Measurements from ENCODE around the gene G3BP1.
A peak's percentile ranks its signal among the peaks of the same experiment; 100 is the strongest.
"Not testable (repeated sequence)": the region's sequence is repeated elsewhere in the genome, so short reads cannot be mapped to it uniquely, and the experiment has no call there.

The G3BP1 gene

DNA sequence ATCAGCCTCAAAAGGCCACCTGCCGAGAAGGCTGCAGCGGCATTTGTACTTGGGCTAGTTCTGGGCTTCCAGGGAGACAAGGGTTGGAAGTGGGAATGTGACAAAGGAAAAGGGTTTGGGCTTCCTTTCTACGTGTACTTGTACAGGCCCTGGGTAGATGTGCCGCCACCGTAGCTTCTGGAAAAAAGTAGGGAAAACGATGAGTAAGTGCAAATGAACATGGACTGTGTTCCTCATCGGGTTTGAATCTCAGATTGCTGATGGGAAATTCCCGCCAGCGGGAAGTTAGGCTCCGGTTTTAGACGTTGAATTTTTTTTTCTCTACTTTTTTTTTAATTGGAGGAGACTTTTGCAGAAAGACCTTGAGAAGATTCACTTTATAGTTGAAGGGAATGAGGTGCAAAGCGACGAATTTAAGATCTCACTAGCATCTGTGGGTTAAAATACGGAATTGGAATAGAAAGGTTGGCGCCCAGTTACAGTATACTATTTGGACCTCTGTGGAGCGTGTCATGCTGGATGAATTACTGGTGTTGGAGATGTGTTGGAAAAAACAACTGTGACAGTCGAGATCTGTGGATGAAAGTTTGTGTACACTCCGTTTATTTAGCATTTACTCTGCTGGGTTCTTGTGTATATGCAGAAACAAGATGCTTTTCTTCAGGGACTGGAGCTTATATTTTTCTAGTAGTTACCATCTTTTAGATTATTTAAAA, 1.2 kb downstream of the G3BP1 start:
- H3K4me1 ChIP-seq (ENCODE audit: control insufficient read depth, insufficient read depth, low read length, poor library complexity, severe bottlenecking), result peaks cover 27% of the 10 kb centered on the region
- H3K4me3 ChIP-seq (ENCODE audit: insufficient read depth, low read depth, low read length, poor library complexity, severe bottlenecking), result peak overlapping the region; percentile 76
- H3K27me3 ChIP-seq (replicated peaks; ENCODE audit: control insufficient read depth, insufficient read depth, low read length, poor library complexity, severe bottlenecking), result no peaks in the 10 kb centered on the region
- peak overlapping the region; percentile 69 for H3K27ac ChIP-seq (ENCODE audit: insufficient read depth, low read length, poor library complexity, severe bottlenecking)
- no peaks in the 10 kb centered on the region for H3K9me3 ChIP-seq (ENCODE audit: control insufficient read depth, low read length)
- peaks cover 9% of the 10 kb centered on the region for H3K36me3 ChIP-seq (ENCODE audit: control insufficient read depth, insufficient read depth, low read length)
- peak in 1 of 3 donors; percentile 19 for DNase-seq

DNA sequence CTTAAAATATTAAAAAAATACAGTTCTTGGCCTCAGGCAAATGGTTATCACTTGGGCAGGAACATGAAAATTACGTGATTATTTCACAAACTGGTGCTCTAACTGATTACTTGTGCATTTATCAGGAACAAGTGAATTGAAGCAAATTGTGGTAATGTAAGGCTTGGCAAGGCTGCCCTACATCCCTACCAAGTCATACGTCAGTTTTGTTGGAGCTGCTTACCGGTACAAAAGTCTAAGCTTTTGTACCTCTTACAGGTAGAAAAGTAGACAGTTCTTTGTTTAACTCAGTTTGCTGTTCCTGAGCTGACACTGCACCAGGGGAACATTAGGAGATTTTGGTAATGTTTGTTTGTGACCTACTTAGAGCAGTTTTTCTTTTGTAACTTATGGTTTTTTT, 2.2 kb downstream of the G3BP1 start:
- Histone ChIP-seq H3K9me3 (ENCODE audit: control insufficient read depth, low read length) (no peaks in the 10 kb centered on the region), H3K36me3 (ENCODE audit: control insufficient read depth, insufficient read depth, low read length) (peaks cover 13% of the 10 kb centered on the region), H3K27me3 (replicated peaks; ENCODE audit: control insufficient read depth, insufficient read depth, low read length, poor library complexity, severe bottlenecking) (no peaks in the 10 kb centered on the region), H3K27ac (ENCODE audit: insufficient read depth, low read length, poor library complexity, severe bottlenecking) (peak overlapping the region; percentile 69), H3K4me1 (ENCODE audit: control insufficient read depth, insufficient read depth, low read length, poor library complexity, severe bottlenecking) (peaks cover 35% of the 10 kb centered on the region), H3K4me3 (ENCODE audit: insufficient read depth, low read depth, low read length, poor library complexity, severe bottlenecking) (peak overlapping the region; percentile 76)
- no peak for DNase-seq

GRCh38 chr5:151775025-151775606, 3.4 kb downstream of the G3BP1 start:
- DNase-seq, result no peak
- Histone ChIP-seq H3K4me1 (ENCODE audit: control insufficient read depth, insufficient read depth, low read length, poor library complexity, severe bottlenecking) (peaks cover 38% of the 10 kb centered on the region), H3K27ac (ENCODE audit: insufficient read depth, low read length, poor library complexity, severe bottlenecking) (no peak overlapping the region), H3K9me3 (ENCODE audit: control insufficient read depth, low read length) (no peaks in the 10 kb centered on the region), H3K27me3 (replicated peaks; ENCODE audit: control insufficient read depth, insufficient read depth, low read length, poor library complexity, severe bottlenecking) (no peaks in the 10 kb centered on the region), H3K36me3 (ENCODE audit: control insufficient read depth, insufficient read depth, low read length) (peaks cover 13% of the 10 kb centered on the region), H3K4me3 (ENCODE audit: insufficient read depth, low read depth, low read length, poor library complexity, severe bottlenecking) (no peak overlapping the region)

DNA sequence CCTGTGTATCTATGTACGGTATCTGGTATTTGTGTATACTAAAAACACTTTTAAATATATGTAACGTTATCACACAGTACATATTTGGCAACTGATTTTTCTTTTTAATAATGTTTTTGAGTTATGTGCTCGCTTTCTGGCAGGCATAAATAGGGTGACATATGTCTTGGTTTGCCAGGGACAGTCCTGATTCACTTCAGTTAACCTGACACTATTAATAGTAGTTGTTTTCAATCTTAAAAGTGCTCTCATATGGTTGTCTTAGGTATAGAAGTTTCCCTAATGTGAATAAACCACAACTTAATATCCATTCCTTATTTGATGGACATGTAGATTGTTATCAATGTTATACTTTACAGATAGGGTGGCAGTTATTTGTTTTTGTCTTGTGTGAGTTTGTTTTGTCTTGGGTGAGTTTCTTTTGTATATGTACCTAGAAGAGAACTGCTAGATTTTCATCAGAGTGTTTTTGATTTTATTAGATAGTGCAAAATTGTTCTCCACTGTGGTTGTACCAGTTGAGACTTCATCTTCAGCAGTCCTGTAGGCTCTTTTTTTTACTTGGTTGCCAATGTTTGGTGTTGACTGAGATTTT, 7.9 kb downstream of the G3BP1 start:
- peaks cover 42% of the 10 kb centered on the region for H3K4me1 ChIP-seq (ENCODE audit: control insufficient read depth, insufficient read depth, low read length, poor library complexity, severe bottlenecking)
- H3K9me3 ChIP-seq (ENCODE audit: control insufficient read depth, low read length), result no peaks in the 10 kb centered on the region
- no peak for DNase-seq
- no peaks in the 10 kb centered on the region for H3K27me3 ChIP-seq (replicated peaks; ENCODE audit: control insufficient read depth, insufficient read depth, low read length, poor library complexity, severe bottlenecking)
- H3K4me3 ChIP-seq (ENCODE audit: insufficient read depth, low read depth, low read length, poor library complexity, severe bottlenecking), result no peak overlapping the region
- peaks cover 13% of the 10 kb centered on the region for H3K36me3 ChIP-seq (ENCODE audit: control insufficient read depth, insufficient read depth, low read length)
- H3K27ac ChIP-seq (ENCODE audit: insufficient read depth, low read length, poor library complexity, severe bottlenecking), result no peak overlapping the region

GRCh38 chr5:151780348-151780747, 8.6 kb downstream of the G3BP1 start:
- Histone ChIP-seq H3K9me3 (ENCODE audit: control insufficient read depth, low read length) (no peaks in the 10 kb centered on the region), H3K36me3 (ENCODE audit: control insufficient read depth, insufficient read depth, low read length) (peaks cover 13% of the 10 kb centered on the region), H3K27me3 (replicated peaks; ENCODE audit: control insufficient read depth, insufficient read depth, low read length, poor library complexity, severe bottlenecking) (no peaks in the 10 kb centered on the region), H3K27ac (ENCODE audit: insufficient read depth, low read length, poor library complexity, severe bottlenecking) (no peak overlapping the region), H3K4me3 (ENCODE audit: insufficient read depth, low read depth, low read length, poor library complexity, severe bottlenecking) (no peak overlapping the region), H3K4me1 (ENCODE audit: control insufficient read depth, insufficient read depth, low read length, poor library complexity, severe bottlenecking) (peaks cover 34% of the 10 kb centered on the region)
- DNase-seq, result no peak

DNA sequence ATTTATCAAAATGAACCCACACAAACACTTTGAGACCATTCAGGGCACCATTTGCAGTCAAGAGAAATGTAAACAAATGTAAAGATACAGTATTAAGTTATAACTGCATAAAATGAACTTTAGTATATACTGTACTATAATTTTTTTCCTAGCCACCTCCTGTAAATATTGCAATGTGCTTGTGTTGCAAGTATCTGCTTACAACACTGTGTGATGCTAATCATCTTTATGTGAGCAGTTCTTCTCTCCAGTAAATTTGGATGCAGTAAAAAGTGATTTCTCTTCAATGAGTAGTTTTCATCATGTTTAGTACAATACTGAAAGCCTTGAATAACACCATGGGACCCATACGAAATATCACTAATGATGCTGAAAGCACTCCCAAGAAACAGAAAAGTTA, 9.4 kb downstream of the G3BP1 start:
- Histone ChIP-seq H3K27ac (ENCODE audit: insufficient read depth, low read length, poor library complexity, severe bottlenecking) (no peak overlapping the region), H3K27me3 (replicated peaks; ENCODE audit: control insufficient read depth, insufficient read depth, low read length, poor library complexity, severe bottlenecking) (no peaks in the 10 kb centered on the region), H3K4me3 (ENCODE audit: insufficient read depth, low read depth, low read length, poor library complexity, severe bottlenecking) (no peak overlapping the region), H3K36me3 (ENCODE audit: control insufficient read depth, insufficient read depth, low read length) (peaks cover 13% of the 10 kb centered on the region), H3K4me1 (ENCODE audit: control insufficient read depth, insufficient read depth, low read length, poor library complexity, severe bottlenecking) (peaks cover 32% of the 10 kb centered on the region), H3K9me3 (ENCODE audit: control insufficient read depth, low read length) (no peaks in the 10 kb centered on the region)
- no peak for DNase-seq

- H3K9me3 ChIP-seq (ENCODE audit: control insufficient read depth, low read length); H3K27ac ChIP-seq (ENCODE audit: insufficient read depth, low read length, poor library complexity, severe bottlenecking); H3K27me3 ChIP-seq (replicated peaks; ENCODE audit: control insufficient read depth, insufficient read depth, low read length, poor library complexity, severe bottlenecking); DNase-seq; H3K4me3 ChIP-seq (ENCODE audit: insufficient read depth, low read depth, low read length, poor library complexity, severe bottlenecking): not testable (repeated sequence)
- Histone ChIP-seq H3K36me3 (ENCODE audit: control insufficient read depth, insufficient read depth, low read length) (peaks cover 18% of the 10 kb centered on the region), H3K4me1 (ENCODE audit: control insufficient read depth, insufficient read depth, low read length, poor library complexity, severe bottlenecking) (peaks cover 24% of the 10 kb centered on the region)
Measured at GRCh38 chr5:151783664-151784063, 11.9 kb downstream of the G3BP1 start.

DNA sequence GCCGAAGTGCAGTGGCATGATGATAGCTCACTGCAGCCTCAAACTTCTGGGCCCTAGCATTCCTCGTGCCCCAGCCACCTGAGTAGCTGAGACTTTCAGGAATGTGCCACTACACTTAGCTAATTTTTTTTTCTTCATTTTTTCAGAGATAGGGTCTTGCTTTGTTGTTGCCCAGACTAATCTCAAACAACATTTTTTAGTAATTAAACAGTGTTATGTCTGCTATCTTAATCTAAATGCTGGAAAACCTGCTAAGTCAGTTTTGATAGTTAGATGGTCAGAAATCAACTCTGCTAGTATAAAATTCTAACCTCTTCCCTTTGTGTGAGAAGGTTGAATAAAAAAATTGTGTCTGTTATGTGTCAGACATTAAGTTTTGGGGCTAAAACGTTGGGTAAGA, 12.4 kb downstream of the G3BP1 start:
- peaks cover 20% of the 10 kb centered on the region for H3K4me1 ChIP-seq (ENCODE audit: control insufficient read depth, insufficient read depth, low read length, poor library complexity, severe bottlenecking)
- no peak overlapping the region for H3K4me3 ChIP-seq (ENCODE audit: insufficient read depth, low read depth, low read length, poor library complexity, severe bottlenecking)
- no peak for DNase-seq
- no peaks in the 10 kb centered on the region for H3K27me3 ChIP-seq (replicated peaks; ENCODE audit: control insufficient read depth, insufficient read depth, low read length, poor library complexity, severe bottlenecking)
- no peaks in the 10 kb centered on the region for H3K9me3 ChIP-seq (ENCODE audit: control insufficient read depth, low read length)
- H3K36me3 ChIP-seq (ENCODE audit: control insufficient read depth, insufficient read depth, low read length), result peaks cover 22% of the 10 kb centered on the region
- no peak overlapping the region for H3K27ac ChIP-seq (ENCODE audit: insufficient read depth, low read length, poor library complexity, severe bottlenecking)

GRCh38 chr5:151786468-151786867, 14.7 kb downstream of the G3BP1 start:
- no peak for DNase-seq
- Histone ChIP-seq H3K36me3 (ENCODE audit: control insufficient read depth, insufficient read depth, low read length) (peaks cover 44% of the 10 kb centered on the region), H3K27me3 (replicated peaks; ENCODE audit: control insufficient read depth, insufficient read depth, low read length, poor library complexity, severe bottlenecking) (no peaks in the 10 kb centered on the region), H3K4me1 (ENCODE audit: control insufficient read depth, insufficient read depth, low read length, poor library complexity, severe bottlenecking) (peaks cover 8% of the 10 kb centered on the region), H3K9me3 (ENCODE audit: control insufficient read depth, low read length) (no peaks in the 10 kb centered on the region), H3K4me3 (ENCODE audit: insufficient read depth, low read depth, low read length, poor library complexity, severe bottlenecking) (no peak overlapping the region), H3K27ac (ENCODE audit: insufficient read depth, low read length, poor library complexity, severe bottlenecking) (no peak overlapping the region)

DNA sequence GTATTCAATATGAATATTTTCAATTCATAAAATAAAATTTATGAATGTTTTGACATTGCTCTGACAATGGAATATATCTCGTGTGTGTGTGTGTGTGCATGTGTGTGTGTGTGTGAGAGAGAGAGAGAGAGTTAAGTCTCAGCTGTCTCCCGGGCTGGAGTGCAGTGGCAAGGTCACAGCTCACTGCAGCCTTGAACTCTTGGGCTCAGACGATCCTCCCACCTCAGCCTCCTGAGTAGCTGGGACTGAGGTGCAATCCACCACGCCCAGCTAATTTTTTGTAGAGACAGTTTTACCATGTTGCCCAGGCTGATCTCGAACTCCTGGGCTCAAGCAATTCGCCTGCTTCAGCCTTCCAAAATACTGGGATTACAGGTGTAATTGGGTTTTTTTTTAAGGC, 16.1 kb downstream of the G3BP1 start:
- peaks cover 4% of the 10 kb centered on the region for H3K4me1 ChIP-seq (ENCODE audit: control insufficient read depth, insufficient read depth, low read length, poor library complexity, severe bottlenecking)
- no peak overlapping the region for H3K27ac ChIP-seq (ENCODE audit: insufficient read depth, low read length, poor library complexity, severe bottlenecking)
- no peaks in the 10 kb centered on the region for H3K9me3 ChIP-seq (ENCODE audit: control insufficient read depth, low read length)
- no peak overlapping the region for H3K4me3 ChIP-seq (ENCODE audit: insufficient read depth, low read depth, low read length, poor library complexity, severe bottlenecking)
- no peaks in the 10 kb centered on the region for H3K27me3 ChIP-seq (replicated peaks; ENCODE audit: control insufficient read depth, insufficient read depth, low read length, poor library complexity, severe bottlenecking)
- DNase-seq, result no peak
- H3K36me3 ChIP-seq (ENCODE audit: control insufficient read depth, insufficient read depth, low read length), result peaks cover 58% of the 10 kb centered on the region
